IgD-negative memory B cell (primary cell): Measurements from ENCODE around the gene SH3BGRL2. TPM values are rescaled to one million over a fixed set of nuclear protein-coding genes. Genes with fewer than 3 reads are reported as not detected.

Experiments
- polyA plus RNA-seq: library from polyadenylated mRNA; unstranded; fragments of 300-500 nt; fragmentation: Illumina TruSeq; gene quantifications from one replicate; pipeline ENCODE4 v1.2.3, GENCODE V29; 2021

SH3BGRL2 gene
- polyA plus RNA-seq, 1 donor from 2014 or later, result 0.46 TPM

Other genes with a start within 250 kb of the SH3BGRL2 start
- gene LCA5, start 93.9 kb upstream of the SH3BGRL2 start, polyA plus RNA-seq, result 0.30 TPM